ENCODE results near the gene ARL5A. TPM values are rescaled to one million over a fixed set of nuclear protein-coding genes. Genes with fewer than 3 reads are reported as not detected.

ARL5A gene
- total and polyA plus RNA-seq, 5 donors, result 26.8 to 119 (median 93.3) TPM

- 90% methylated on average over 4 of the region's 4 CpGs for WGBS
- Histone ChIP-seq H3K27ac (ENCODE audit: low read length) (no peak overlapping the region), H3K27me3 (ENCODE audit: control insufficient read depth, insufficient read depth) (no peaks in the 10 kb centered on the region), H3K9me3 (ENCODE audit: control insufficient read depth, low read length) (no peaks in the 10 kb centered on the region), H3K4me1 (ENCODE audit: control insufficient read depth, insufficient read depth, low read length) (no peaks in the 10 kb centered on the region), H3K4me3 (ENCODE audit: low read length) (no peak overlapping the region)
- DNase-seq (no peak), ATAC-seq (no peak)
- intact Hi-C loops (cut with DNase I), result no loop called here
Observed at GRCh38 chr2:151781642-151782041, 46.6 kb downstream of the ARL5A start.

DNA sequence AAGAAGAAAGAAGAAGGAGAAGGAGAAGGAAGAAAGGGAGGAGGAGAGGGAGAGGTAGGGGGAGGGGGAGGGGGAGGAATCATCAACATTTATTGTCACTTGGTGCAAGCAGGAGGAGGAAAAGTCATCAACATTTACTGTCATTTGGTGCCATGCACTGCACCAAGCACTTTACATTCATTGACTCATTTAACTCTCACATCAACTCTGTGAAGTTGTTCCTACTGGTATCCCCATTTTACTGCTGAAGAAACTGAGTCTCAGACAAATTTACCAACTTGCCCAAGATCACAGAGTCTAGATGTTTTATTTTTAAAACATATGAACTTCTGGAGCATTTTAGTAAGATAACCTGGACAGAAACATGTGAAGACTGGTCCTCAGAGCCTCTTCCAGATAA lies 47.3 kb downstream of the ARL5A start:
- H3K27ac ChIP-seq (ENCODE audit: low read length), result no peak overlapping the region
- H3K27me3 ChIP-seq (ENCODE audit: control insufficient read depth, insufficient read depth), result no peaks in the 10 kb centered on the region
- no peaks in the 10 kb centered on the region for H3K9me3 ChIP-seq (ENCODE audit: control insufficient read depth, low read length)
- no peak for ATAC-seq
- no peaks in the 10 kb centered on the region for H3K4me1 ChIP-seq (ENCODE audit: control insufficient read depth, insufficient read depth, low read length)
- no peak for DNase-seq
- intact Hi-C loops (cut with DNase I), result no loop called here
- H3K4me3 ChIP-seq (ENCODE audit: low read length), result no peak overlapping the region

DNA sequence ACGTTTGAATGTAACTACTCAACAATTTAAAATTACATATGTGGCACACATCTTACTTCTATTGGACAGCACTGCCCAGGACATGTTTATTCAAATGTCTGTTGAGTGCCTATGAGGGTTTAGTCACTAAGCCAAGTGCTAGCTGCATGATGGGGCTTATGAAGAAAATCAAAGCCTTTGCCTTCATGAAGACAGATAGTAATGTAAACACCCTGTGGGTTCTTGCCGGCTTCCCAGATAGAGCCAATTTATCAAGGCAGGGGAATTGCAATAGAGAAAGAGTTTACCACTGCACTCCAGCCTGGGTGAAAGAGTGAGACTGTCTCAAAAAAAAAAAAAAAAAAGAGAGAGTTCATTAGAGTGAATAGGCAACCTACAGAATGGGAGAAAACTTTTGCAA lies 50.3 kb downstream of the ARL5A start:
- no peak for ATAC-seq
- Histone ChIP-seq H3K27me3 (ENCODE audit: control insufficient read depth, insufficient read depth) (no peaks in the 10 kb centered on the region), H3K27ac (ENCODE audit: low read length) (no peak overlapping the region), H3K9me3 (ENCODE audit: control insufficient read depth, low read length) (no peaks in the 10 kb centered on the region), H3K4me3 (ENCODE audit: low read length) (no peak overlapping the region), H3K4me1 (ENCODE audit: control insufficient read depth, insufficient read depth, low read length) (peaks cover 3% of the 10 kb centered on the region)
- 73% methylated on average over 2 of the region's 2 CpGs for WGBS
- DNase-seq, result no peak
- intact Hi-C loops (cut with DNase I), result no loop called here

- Histone ChIP-seq H3K27me3 (ENCODE audit: control insufficient read depth, insufficient read depth) (no peaks in the 10 kb centered on the region), H3K4me1 (ENCODE audit: control insufficient read depth, insufficient read depth, low read length) (peaks cover 3% of the 10 kb centered on the region), H3K27ac (ENCODE audit: low read length) (no peak overlapping the region), H3K9me3 (ENCODE audit: control insufficient read depth, low read length) (no peaks in the 10 kb centered on the region), H3K4me3 (ENCODE audit: low read length) (no peak overlapping the region)
- intact Hi-C loops (cut with DNase I), result no loop called here
- ATAC-seq (no peak), DNase-seq (no peak)
- 97% methylated on average over 3 of the region's 3 CpGs for WGBS
Observed at GRCh38 chr2:151777487-151777886, 50.7 kb downstream of the ARL5A start.

DNA sequence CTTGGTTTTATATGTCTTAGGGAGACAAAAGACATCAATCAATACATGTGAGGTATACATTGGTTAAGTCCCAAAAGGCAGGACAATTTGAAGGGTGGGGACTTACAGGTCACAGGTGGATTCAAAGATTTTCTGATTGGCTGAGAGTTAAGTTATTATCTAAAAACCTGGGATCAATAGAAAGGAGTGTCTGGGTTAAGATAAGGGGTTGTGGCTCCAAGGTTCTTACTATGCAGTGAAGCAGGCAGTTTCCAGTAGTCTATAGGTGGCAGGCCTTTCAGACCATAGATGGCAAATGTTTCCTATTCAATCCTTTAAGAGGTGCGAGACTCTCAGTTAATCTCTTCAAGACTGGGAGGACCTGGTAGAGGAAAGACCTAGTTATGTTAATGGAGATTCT lies 51.9 kb downstream of the ARL5A start:
- no peak for ATAC-seq
- H3K9me3 ChIP-seq (ENCODE audit: control insufficient read depth, low read length), result no peaks in the 10 kb centered on the region
- no peaks in the 10 kb centered on the region for H3K27me3 ChIP-seq (ENCODE audit: control insufficient read depth, insufficient read depth)
- peaks cover 5% of the 10 kb centered on the region for H3K4me1 ChIP-seq (ENCODE audit: control insufficient read depth, insufficient read depth, low read length)
- H3K4me3 ChIP-seq (ENCODE audit: low read length), result no peak overlapping the region
- no peak overlapping the region for H3K27ac ChIP-seq (ENCODE audit: low read length)
- DNase-seq, result no peak
- WGBS, result 100% methylated on average over 1 of the region's 1 CpG
- intact Hi-C loops (cut with DNase I), result no loop called here

GRCh38 chr2:151775057-151775740 lies 53.0 kb downstream of the ARL5A start:
- 60% methylated on average over 6 of the region's 6 CpGs for WGBS
- H3K4me3 ChIP-seq (ENCODE audit: low read length), result no peak overlapping the region
- H3K4me1 ChIP-seq (ENCODE audit: control insufficient read depth, insufficient read depth, low read length), result peaks cover 5% of the 10 kb centered on the region
- H3K9me3 ChIP-seq (ENCODE audit: control insufficient read depth, low read length), result no peaks in the 10 kb centered on the region
- DNase-seq (no peak), ATAC-seq (peak; percentile 63 to 72)
- intact Hi-C loops (cut with DNase I), result no loop called here
- H3K27me3 ChIP-seq (ENCODE audit: control insufficient read depth, insufficient read depth), result no peaks in the 10 kb centered on the region
- peak overlapping the region; percentile 77 for H3K27ac ChIP-seq (ENCODE audit: low read length)

GRCh38 chr2:151774506-151774905 lies 53.7 kb downstream of the ARL5A start:
- Histone ChIP-seq H3K4me3 (ENCODE audit: low read length) (no peak overlapping the region), H3K27ac (ENCODE audit: low read length) (peak overlapping the region; percentile 77), H3K9me3 (ENCODE audit: control insufficient read depth, low read length) (no peaks in the 10 kb centered on the region), H3K27me3 (ENCODE audit: control insufficient read depth, insufficient read depth) (no peaks in the 10 kb centered on the region), H3K4me1 (ENCODE audit: control insufficient read depth, insufficient read depth, low read length) (peaks cover 5% of the 10 kb centered on the region)
- DNase-seq, result no peak
- ATAC-seq, result peak in 1 of 2 donors; percentile 27
- intact Hi-C loops (cut with DNase I), result no loop called here
- WGBS, result 13% methylated on average over 3 of the region's 3 CpGs

- H3K4me1 ChIP-seq (ENCODE audit: control insufficient read depth, insufficient read depth, low read length), result peaks cover 10% of the 10 kb centered on the region
- H3K27ac ChIP-seq (ENCODE audit: low read length), result peak overlapping the region; percentile 71
- WGBS, result 56% methylated on average over 10 of the region's 10 CpGs
- intact Hi-C loops (cut with DNase I), result no loop called here
- DNase-seq (peak; percentile 60 to 75 (median 67)), ATAC-seq (peak; percentile 82 to 90)
- no peaks in the 10 kb centered on the region for H3K27me3 ChIP-seq (ENCODE audit: control insufficient read depth, insufficient read depth)
- no peak overlapping the region for H3K4me3 ChIP-seq (ENCODE audit: low read length)
- no peaks in the 10 kb centered on the region for H3K9me3 ChIP-seq (ENCODE audit: control insufficient read depth, low read length)
Observed at GRCh38 chr2:151771599-151772358, 56.4 kb downstream of the ARL5A start.

DNA sequence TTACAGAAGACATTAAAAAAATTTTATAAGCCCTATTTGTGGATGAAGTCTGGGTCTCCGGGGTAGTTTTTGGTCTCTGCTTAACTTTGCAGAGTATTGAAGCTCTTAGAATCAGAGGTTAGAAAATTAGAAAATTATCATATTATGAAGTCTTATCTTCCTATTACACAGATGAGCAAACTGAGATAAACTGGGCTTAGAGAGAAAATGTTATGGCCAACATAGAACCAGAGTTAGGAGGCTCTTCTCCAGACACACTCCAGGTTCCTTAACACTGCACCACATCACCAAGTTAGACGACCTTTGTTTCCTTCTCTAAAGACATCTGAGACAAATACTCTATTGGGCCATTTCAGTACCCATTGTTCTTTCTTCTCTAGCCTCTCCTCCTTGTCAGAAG lies 57.2 kb downstream of the ARL5A start:
- Histone ChIP-seq H3K4me3 (ENCODE audit: low read length) (no peak overlapping the region), H3K4me1 (ENCODE audit: control insufficient read depth, insufficient read depth, low read length) (peaks cover 13% of the 10 kb centered on the region), H3K27me3 (ENCODE audit: control insufficient read depth, insufficient read depth) (no peaks in the 10 kb centered on the region), H3K27ac (ENCODE audit: low read length) (peak overlapping the region; percentile 71), H3K9me3 (ENCODE audit: control insufficient read depth, low read length) (no peaks in the 10 kb centered on the region)
- 79% methylated on average over 2 of the region's 2 CpGs for WGBS
- intact Hi-C loops (cut with DNase I), result no loop called here
- ATAC-seq (no peak), DNase-seq (no peak)

DNA sequence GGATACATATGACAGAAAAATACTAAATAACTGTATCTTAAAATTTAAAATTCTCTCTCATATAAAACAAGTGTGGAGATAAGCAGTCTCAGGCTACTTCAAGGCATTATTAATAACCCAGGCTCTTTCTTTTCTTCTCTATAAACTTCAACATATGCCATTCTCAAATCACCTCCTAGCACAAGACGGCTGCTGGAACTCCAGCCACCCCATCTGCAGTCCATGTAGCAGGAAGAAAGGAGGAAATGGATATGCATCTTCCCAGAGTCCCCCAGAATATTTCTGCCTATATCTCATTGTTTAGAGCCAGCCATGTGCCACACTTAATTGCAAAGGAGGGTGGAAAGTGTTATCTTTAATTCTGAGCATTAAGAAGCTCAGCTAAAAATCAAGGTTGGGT lies 58.6 kb downstream of the ARL5A start:
- Histone ChIP-seq H3K27me3 (ENCODE audit: control insufficient read depth, insufficient read depth) (no peaks in the 10 kb centered on the region), H3K27ac (ENCODE audit: low read length) (no peak overlapping the region), H3K4me3 (ENCODE audit: low read length) (no peak overlapping the region), H3K9me3 (ENCODE audit: control insufficient read depth, low read length) (no peaks in the 10 kb centered on the region), H3K4me1 (ENCODE audit: control insufficient read depth, insufficient read depth, low read length) (peaks cover 13% of the 10 kb centered on the region)
- WGBS, result 100% methylated on average over 1 of the region's 1 CpG
- intact Hi-C loops (cut with DNase I), result no loop called here
- DNase-seq, result no peak
- ATAC-seq, result no peak

GRCh38 chr2:151767536-151767935 lies 60.7 kb downstream of the ARL5A start:
- peaks cover 13% of the 10 kb centered on the region for H3K4me1 ChIP-seq (ENCODE audit: control insufficient read depth, insufficient read depth, low read length)
- DNase-seq, result no peak

More at GRCh38 chr2:151767536-151767935, 60.7 kb downstream of the ARL5A start:
- H3K4me3 ChIP-seq (ENCODE audit: low read length), result no peak overlapping the region
- H3K27me3 ChIP-seq (ENCODE audit: control insufficient read depth, insufficient read depth), result no peaks in the 10 kb centered on the region
- 43% methylated on average over 2 of the region's 2 CpGs for WGBS
- intact Hi-C loops (cut with DNase I), result no loop called here
- H3K9me3 ChIP-seq (ENCODE audit: control insufficient read depth, low read length), result no peaks in the 10 kb centered on the region
- no peak overlapping the region for H3K27ac ChIP-seq (ENCODE audit: low read length)
- no peak for ATAC-seq
